H9 (cell line): ENCODE measurements around the gene MEX3C. TPM values are rescaled to one million over a fixed set of nuclear protein-coding genes. Genes with fewer than 3 reads are reported as not detected.

ENCODE experiments used
- DNase-seq: peaks from one replicate; pipeline ENCODE4 v3.0.0-alpha.2; 2017
- H2AFZ ChIP-seq: one replicate; pipeline ENCODE4 v1.6.1; 2013; ENCODE audit warnings: mild to moderate bottlenecking, low read length, control low read depth, moderate library complexity
- H2AK5ac ChIP-seq: 2 replicates; pipeline ENCODE4 v1.6.1; 2013; ENCODE audit warnings: low read length, control low read depth, mixed read lengths; ENCODE audit not compliant: insufficient read length
- H2BK120ac ChIP-seq: one replicate; pipeline ENCODE4 v1.6.1; 2013; ENCODE audit warnings: low read depth, mild to moderate bottlenecking, low read length, control low read depth, inconsistent platforms; ENCODE audit not compliant: poor library complexity, severe bottlenecking
- H2BK12ac ChIP-seq: 2 replicates; pipeline ENCODE4 v1.6.1; 2013; ENCODE audit warnings: low read length, control low read depth, mixed read lengths, low read depth; ENCODE audit not compliant: insufficient read length
- H2BK15ac ChIP-seq: 2 replicates; pipeline ENCODE4 v1.6.1; 2013; ENCODE audit warnings: low read depth, low read length, control low read depth
- H2BK20ac ChIP-seq: one replicate; pipeline ENCODE4 v1.6.1; 2013; ENCODE audit warnings: low read depth, mild to moderate bottlenecking, low read length, control low read depth, inconsistent platforms; ENCODE audit not compliant: poor library complexity, severe bottlenecking
- H2BK5ac ChIP-seq: 2 replicates; pipeline ENCODE4 v1.6.1; 2013; ENCODE audit warnings: low read length, control low read depth, mixed read lengths; ENCODE audit not compliant: insufficient read length
- H3K14ac ChIP-seq: 2 replicates; pipeline ENCODE4 v1.6.1; 2013; ENCODE audit warnings: low read length, control low read depth; ENCODE audit not compliant: insufficient read depth
- H3K18ac ChIP-seq: 2 replicates; pipeline ENCODE4 v1.6.1; 2013; ENCODE audit warnings: low read depth, mild to moderate bottlenecking, mixed read lengths, low read length, control low read depth; ENCODE audit not compliant: insufficient read length
- H3K23ac ChIP-seq: 2 replicates; pipeline ENCODE4 v1.6.1; 2013; ENCODE audit warnings: low read length, control low read depth, mixed read lengths, low read depth; ENCODE audit not compliant: insufficient read length
- H3K23me2 ChIP-seq: 2 replicates; pipeline ENCODE4 v1.6.1; 2013; ENCODE audit warnings: low read depth, mild to moderate bottlenecking, mixed read lengths, low read length, control low read depth; ENCODE audit not compliant: insufficient read length, poor library complexity, severe bottlenecking
- H3K27ac ChIP-seq: 2 replicates; pipeline ENCODE4 v1.5.1; 2013; ENCODE audit warnings: low read length, control low read depth, mixed read lengths, low read depth; ENCODE audit not compliant: insufficient read length
- H3K27me3 ChIP-seq: 2 replicates; pipeline ENCODE4 v1.6.1; 2013; ENCODE audit warnings: low read length, control low read depth, inconsistent platforms; ENCODE audit not compliant: insufficient read depth
- H3K4ac ChIP-seq: 2 replicates; pipeline ENCODE4 v1.6.1; 2013; ENCODE audit warnings: low read depth, mild to moderate bottlenecking, control low read depth, inconsistent platforms, low read length, moderate library complexity
- H3K4me1 ChIP-seq: 2 replicates; pipeline ENCODE4 v1.6.1; 2013; ENCODE audit warnings: low read length, control low read depth, inconsistent platforms; ENCODE audit not compliant: insufficient read depth
- H3K4me2 ChIP-seq: 2 replicates; pipeline ENCODE4 v1.6.1; 2013; ENCODE audit warnings: low read length, control low read depth, mixed read lengths; ENCODE audit not compliant: insufficient read length, insufficient read depth
- H3K56ac ChIP-seq: 2 replicates; pipeline ENCODE4 v1.6.1; 2013; ENCODE audit warnings: low read depth, mild to moderate bottlenecking, mixed read lengths, low read length, control low read depth; ENCODE audit not compliant: insufficient read length
- H3K79me1 ChIP-seq: 2 replicates; pipeline ENCODE4 v1.6.1; 2013; ENCODE audit warnings: low read depth, mild to moderate bottlenecking, moderate library complexity, low read length, control low read depth, inconsistent platforms; ENCODE audit not compliant: insufficient read depth, poor library complexity, severe bottlenecking
- H3K79me2 ChIP-seq: 2 replicates; pipeline ENCODE4 v1.6.1; 2013; ENCODE audit warnings: low read length, control low read depth, inconsistent platforms; ENCODE audit not compliant: insufficient read depth
- H3K9ac ChIP-seq: 2 replicates; pipeline ENCODE4 v1.6.1; 2013; ENCODE audit warnings: low read length, control low read depth, mixed read lengths; ENCODE audit not compliant: insufficient read length; ENCODE audit errors: extremely low read depth
- H3K9me3 ChIP-seq: one replicate; pipeline ENCODE4 v1.6.1; 2013; ENCODE audit warnings: low read depth, low read length, inconsistent platforms; ENCODE audit not compliant: control insufficient read depth
- H3T11ph ChIP-seq: one replicate; pipeline ENCODE4 v1.6.1; 2013; ENCODE audit warnings: mild to moderate bottlenecking, low read length, control low read depth, inconsistent platforms
- H4K20me1 ChIP-seq: one replicate; pipeline ENCODE4 v1.6.1; 2013; ENCODE audit not compliant: control insufficient read depth, insufficient read length, insufficient read depth
- H4K5ac ChIP-seq: 2 replicates; pipeline ENCODE4 v1.6.1; 2013; ENCODE audit warnings: low read depth, mild to moderate bottlenecking, mixed read lengths, low read length, control low read depth; ENCODE audit not compliant: insufficient read length
- H4K8ac ChIP-seq: replicated peaks from 2 replicates; pipeline ENCODE4 v1.6.1; 2013; ENCODE audit warnings: low read length, control low read depth, mixed read lengths, low read depth; ENCODE audit not compliant: insufficient read length
- H4K91ac ChIP-seq: 2 replicates; pipeline ENCODE4 v1.6.1; 2013; ENCODE audit warnings: low read depth, mild to moderate bottlenecking, moderate library complexity, mixed read lengths, low read length, control low read depth; ENCODE audit not compliant: insufficient read length
- H3K27ac Mint-ChIP-seq, 3 experiments: 2 replicates in 2 of 3; 3 replicates in 1 of 3; pipeline ENCODE4 v1.8.0; 2020 to 2021; ENCODE audit warnings: mixed read lengths in 3 of 3, mild to moderate bottlenecking in 1 of 3, moderate library complexity in 1 of 3
- H3K27me3 Mint-ChIP-seq: 2 replicates; pipeline ENCODE4 v1.8.0; 2021; ENCODE audit warnings: low read depth, mild to moderate bottlenecking, moderate library complexity, mixed read lengths
- H3K36me3 Mint-ChIP-seq, 3 experiments: 2 replicates in 2 of 3; 3 replicates in 1 of 3; pipeline ENCODE4 v1.8.0; 2020 to 2021; ENCODE audit warnings: low read depth in 3 of 3, mixed read lengths in 3 of 3; ENCODE audit not compliant: insufficient read depth in 1 of 3
- H3K4me1 Mint-ChIP-seq, 2 experiments: 2 replicates each; pipeline ENCODE4 v1.8.0; 2020; ENCODE audit warnings: mixed read lengths in 2 of 2
- H3K4me3 Mint-ChIP-seq, 2 experiments: 2 replicates in 1 of 2; 3 replicates in 1 of 2; pipeline ENCODE4 v1.8.0; 2020 to 2021; ENCODE audit warnings: mild to moderate bottlenecking in 2 of 2, mixed read lengths in 2 of 2, moderate library complexity in 1 of 2
- H3K9me3 Mint-ChIP-seq, 2 experiments: 2 replicates in 1 of 2; 3 replicates in 1 of 2; pipeline ENCODE4 v1.8.0; 2020; ENCODE audit warnings: mild to moderate bottlenecking in 2 of 2, mixed read lengths in 2 of 2, moderate library complexity in 1 of 2
- WGBS: extraction: QIAGEN DNeasy Blood & Tissue Kit; methylation state at CpG from one replicate; pipeline ENCODE4 v1.1.7; 2013; ENCODE audit warnings: missing lambda C conversion rate, low lambda C conversion rate, mixed read lengths; ENCODE audit not compliant: insufficient read length; ENCODE audit errors: extremely low coverage; 5-methylcytosine and 5-hydroxymethylcytosine counted together
- total RNA-seq: library from RNA; stranded (reverse); gene quantifications from 2 replicates; pipeline ENCODE4 v1.2.1, GENCODE V29; 2021
- TF ChIP-seq, protein P1 (sequence below): fragments of 200-600 bp; sonication (generic); conservative IDR thresholded peaks from 3 replicates; pipeline ENCODE4 v1.8.0; 2021; ENCODE audit warnings: antibody characterized with exemption, mild to moderate bottlenecking

MEX3C gene
- total RNA-seq, 1 experiment from 2014 or later: 98.1 TPM

DNA sequence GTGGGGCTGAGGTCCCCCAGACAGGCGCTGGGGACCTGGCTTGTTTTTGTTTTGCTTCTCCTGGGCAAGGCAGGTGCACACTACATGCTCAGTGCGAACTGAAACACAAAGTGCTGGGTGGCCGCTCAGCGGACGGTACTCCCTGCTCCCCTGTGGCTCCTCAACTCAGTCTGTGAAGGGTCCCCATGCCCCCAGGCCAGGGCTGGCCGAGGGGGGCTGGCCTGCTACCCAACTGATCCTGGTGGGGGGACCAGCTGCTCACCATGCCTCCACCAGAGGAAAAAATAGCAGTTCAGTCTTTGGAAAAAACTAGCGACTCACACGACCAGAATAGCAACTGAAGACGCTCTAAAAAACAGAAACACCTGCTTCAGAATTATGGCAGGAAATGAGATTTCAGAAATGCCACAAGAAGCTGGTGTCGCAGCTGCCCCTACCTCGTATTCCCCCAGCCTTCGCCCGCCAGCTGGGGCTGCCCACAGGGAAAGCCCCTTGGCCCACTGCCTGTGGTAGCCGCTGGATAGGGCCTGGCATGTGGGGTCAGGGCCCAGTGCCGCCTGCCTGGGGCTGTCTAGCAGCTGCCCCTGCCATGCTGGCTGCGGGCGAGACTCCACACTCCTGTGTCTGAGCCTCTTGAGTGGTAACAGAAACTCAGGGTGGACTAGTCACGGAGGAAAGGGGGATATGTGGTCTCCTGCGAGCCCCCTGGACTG is 43.7 kb downstream of the MEX3C start:
- WGBS: no CpG with 5 or more reads among the region's 19 CpGs
- H2AK5ac ChIP-seq: no peak overlapping the region
- Mint-ChIP-seq H3K9me3 (no peaks in the 10 kb centered on the region; a peak in 1 of 5 replicates), H3K27me3 (no peaks in the 10 kb centered on the region), H3K4me1 (peaks cover 4 to 5% of the 10 kb centered on the region in 2 experiments), H3K36me3 (peaks cover 0 to 4% (median 4%) of the 10 kb centered on the region in 3 experiments; a peak in 2 of 7 replicates), H3K27ac (peak overlapping the region in 1 of 3 experiments; percentile 61; a peak in 2 of 7 replicates), H3K4me3 (no peak overlapping the region)
- no peaks in the 10 kb centered on the region for H3K79me2 ChIP-seq
- TF ChIP-seq, protein P1, sequence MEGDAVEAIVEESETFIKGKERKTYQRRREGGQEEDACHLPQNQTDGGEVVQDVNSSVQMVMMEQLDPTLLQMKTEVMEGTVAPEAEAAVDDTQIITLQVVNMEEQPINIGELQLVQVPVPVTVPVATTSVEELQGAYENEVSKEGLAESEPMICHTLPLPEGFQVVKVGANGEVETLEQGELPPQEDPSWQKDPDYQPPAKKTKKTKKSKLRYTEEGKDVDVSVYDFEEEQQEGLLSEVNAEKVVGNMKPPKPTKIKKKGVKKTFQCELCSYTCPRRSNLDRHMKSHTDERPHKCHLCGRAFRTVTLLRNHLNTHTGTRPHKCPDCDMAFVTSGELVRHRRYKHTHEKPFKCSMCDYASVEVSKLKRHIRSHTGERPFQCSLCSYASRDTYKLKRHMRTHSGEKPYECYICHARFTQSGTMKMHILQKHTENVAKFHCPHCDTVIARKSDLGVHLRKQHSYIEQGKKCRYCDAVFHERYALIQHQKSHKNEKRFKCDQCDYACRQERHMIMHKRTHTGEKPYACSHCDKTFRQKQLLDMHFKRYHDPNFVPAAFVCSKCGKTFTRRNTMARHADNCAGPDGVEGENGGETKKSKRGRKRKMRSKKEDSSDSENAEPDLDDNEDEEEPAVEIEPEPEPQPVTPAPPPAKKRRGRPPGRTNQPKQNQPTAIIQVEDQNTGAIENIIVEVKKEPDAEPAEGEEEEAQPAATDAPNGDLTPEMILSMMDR: no peak
- no peaks in the 10 kb centered on the region for H3K79me1 ChIP-seq
- H3K4me1 ChIP-seq: no peaks in the 10 kb centered on the region
- no peaks in the 10 kb centered on the region for H3K23me2 ChIP-seq
- no peaks in the 10 kb centered on the region for H3K9me3 ChIP-seq
- H3K23ac ChIP-seq: no peak overlapping the region
- H3K27ac ChIP-seq: no peak overlapping the region
- H3K56ac ChIP-seq: no peak overlapping the region
- H3T11ph ChIP-seq: no peak overlapping the region
- no peak overlapping the region for H2BK20ac ChIP-seq
- no peak overlapping the region for H3K4me2 ChIP-seq
- no peak overlapping the region for H2BK15ac ChIP-seq
- DNase-seq: no peak
- no peak overlapping the region for H2BK5ac ChIP-seq
- no peak overlapping the region for H3K9ac ChIP-seq
- H3K18ac ChIP-seq: no peak overlapping the region
- no peak overlapping the region for H3K4ac ChIP-seq
- H4K8ac ChIP-seq: no peak overlapping the region
- H4K91ac ChIP-seq: no peak overlapping the region
- H2BK12ac ChIP-seq: no peak overlapping the region
- H3K14ac ChIP-seq: no peak overlapping the region
- H3K27me3 ChIP-seq: no peaks in the 10 kb centered on the region
- H2BK120ac ChIP-seq: no peak overlapping the region
- H2AFZ ChIP-seq: no peak overlapping the region
- H4K5ac ChIP-seq: no peak overlapping the region
- H4K20me1 ChIP-seq: no peaks in the 10 kb centered on the region
